GM12878 (cell line): ENCODE results near the gene CCDC112. TPM values are rescaled to one million over a fixed set of nuclear protein-coding genes. Genes with fewer than 3 reads are reported as not detected.

Experiments used
- ATAC-seq: fragments of 200-7000 bp; cut with Tn5 transposase; 3 replicates; pipeline ENCODE4 v1.9.1; 2020; ENCODE audit warnings: mild to moderate bottlenecking, moderate library complexity
- BruUV-seq: library from RNA; stranded (reverse); fragments of 400-500 nt; replicated peaks from 2 replicates; lab custom pipeline; 2021; lab: Mats Ljungman, UMichigan
- CTCF ChIA-PET: fragments of 300-600 bp; sonication (Branson Sonifier 250); formaldehyde crosslinking; extraction: SDS; loops from one replicate; lab custom pipeline; 2021; ENCODE audit warnings: inconsistent platforms; lab: Yijun Ruan, JAX
- POLR2A ChIA-PET: fragments of 350-600 bp; formaldehyde crosslinking; extraction: SDS; loops from one replicate; lab custom pipeline; 2021; ENCODE audit warnings: inconsistent platforms; lab: Charles Lee
- RAD21 ChIA-PET: fragments of 300-600 bp; sonication (Branson Sonifier 250); formaldehyde crosslinking; loops from one replicate; lab custom pipeline; 2023; ENCODE audit warnings: antibody characterized with exemption; ENCODE audit not compliant: unreplicated experiment; lab: Charles Lee
- SMC1A ChIA-PET: fragments of 300-600 bp; sonication (Branson Sonifier 250); formaldehyde crosslinking; loops from one replicate; lab custom pipeline; 2023; ENCODE audit not compliant: unreplicated experiment, uncharacterized antibody; lab: Charles Lee
- DNase-seq: peaks from one replicate; pipeline ENCODE4 v3.0.0-alpha.2; 2011; ENCODE audit warnings: low read depth, low spot score
- FAIRE-seq: peaks from 3 replicates; lab custom pipeline; 2011; peaks lifted over from hg19 to GRCh38; lab: Jason Lieb, UNC
- H2AFZ ChIP-seq: 2 replicates; pipeline ENCODE4 v1.6.0; 2011; ENCODE audit warnings: low read depth, low read length, control low read depth; ENCODE audit not compliant: control insufficient read depth
- H3K27ac ChIP-seq: 2 replicates; pipeline ENCODE4 v1.5.1; 2011; ENCODE audit warnings: control low read depth; ENCODE audit not compliant: control insufficient read depth, insufficient read depth
- H3K27me3 ChIP-seq, 2 experiments: replicated peaks in 1 of 2; 2 replicates each; pipeline versions ENCODE4 v1.6.0 to v1.6.1; 2011; ENCODE audit warnings: low read length in 1 of 2; ENCODE audit not compliant: control insufficient read depth in 2 of 2, insufficient read depth in 2 of 2
- H3K36me3 ChIP-seq, 2 experiments: 2 replicates each; pipeline ENCODE4 v1.5.1; 2011; ENCODE audit warnings: low read length in 1 of 2; ENCODE audit not compliant: control insufficient read depth in 2 of 2, insufficient read depth in 2 of 2
- H3K4me1 ChIP-seq: 2 replicates; pipeline ENCODE4 v1.6.1; 2011; ENCODE audit warnings: mild to moderate bottlenecking, low read length, moderate library complexity, mixed read lengths; ENCODE audit not compliant: control insufficient read depth, insufficient read depth
- H3K4me2 ChIP-seq: 2 replicates; pipeline ENCODE4 v1.6.0; 2011; ENCODE audit warnings: control low read depth; ENCODE audit not compliant: control insufficient read depth, insufficient read depth
- H3K4me3 ChIP-seq: fragments of 200-600 bp; sonication (generic); 2 replicates; pipeline ENCODE4 v1.5.1; 2016
- H3K79me2 ChIP-seq: 2 replicates; pipeline ENCODE4 v1.6.0; 2011; ENCODE audit warnings: low read length; ENCODE audit not compliant: control insufficient read depth, insufficient read depth
- H3K9ac ChIP-seq: 2 replicates; pipeline ENCODE4 v1.8.0; 2011; ENCODE audit warnings: low read length, control low read depth, mixed read lengths; ENCODE audit not compliant: control insufficient read depth, insufficient read depth
- H3K9me3 ChIP-seq: replicated peaks from 3 replicates; pipeline ENCODE4 v1.5.1; 2011; ENCODE audit warnings: mild to moderate bottlenecking, low read length; ENCODE audit not compliant: control insufficient read depth, insufficient read depth
- H4K20me1 ChIP-seq: 2 replicates; pipeline ENCODE4 v1.6.0; 2011; ENCODE audit not compliant: control insufficient read depth, insufficient read depth
- BHLHE40 ChIP-seq, 2 experiments: fragments of 450-650 bp in 1 of 2; IDR thresholded peaks; 2 replicates each; pipeline ENCODE4 v1.6.1; 2011 to 2017; ENCODE audit warnings: low read depth in 2 of 2, borderline replicate concordance in 1 of 2, improper control_type of control experiment in 1 of 2, low read length in 1 of 2, mild to moderate bottlenecking in 1 of 2
- CBX3 ChIP-seq: fragments of 200-600 bp; sonication (generic); IDR thresholded peaks from 2 replicates; pipeline ENCODE4 v1.6.1; 2016; ENCODE audit warnings: low read depth, borderline replicate concordance
- CREM ChIP-seq: IDR thresholded peaks from 2 replicates; pipeline ENCODE4 v1.6.1; 2014; ENCODE audit warnings: antibody characterized with exemption, low read depth
- MXI1 ChIP-seq: fragments of 150-350 bp; IDR thresholded peaks from 2 replicates; pipeline ENCODE4 v1.6.1; 2011; ENCODE audit warnings: low read depth, mild to moderate bottlenecking, inconsistent platforms, low read length, improper control_type of control experiment
- NFYB ChIP-seq: IDR thresholded peaks from 2 replicates; pipeline ENCODE4 v1.6.1; 2011; ENCODE audit warnings: low read depth, mild to moderate bottlenecking, low read length, improper control_type of control experiment, moderate library complexity; ENCODE audit not compliant: insufficient read depth
- POU2F2 ChIP-seq: IDR thresholded peaks from 3 replicates; pipeline ENCODE4 v1.6.1; 2011; ENCODE audit warnings: low read depth, mild to moderate bottlenecking, low read length, borderline replicate concordance
- SUPT20H ChIP-seq: IDR thresholded peaks from 2 replicates; pipeline ENCODE4 v1.6.1; 2011; ENCODE audit warnings: low read depth, mild to moderate bottlenecking, low read length, moderate library complexity, borderline replicate concordance; ENCODE audit not compliant: control insufficient read depth
- WGBS: methylation state at CpG from one replicate; pipeline ENCODE4 v1.1.6; 2016; ENCODE audit warnings: low lambda C conversion rate; ENCODE audit not compliant: insufficient replicate concordance, insufficient coverage; ENCODE audit errors: missing lambda C conversion rate; 5-methylcytosine and 5-hydroxymethylcytosine counted together
- in situ Hi-C: fragments of 300-500 bp; cut with MboI; formaldehyde crosslinking; loops from 9 replicates; pipeline ENCODE4 v1.14.3; 2018; ENCODE audit warnings: mixed read lengths
- intact Hi-C: fragments of 100-400 bp; cut with micrococcal nuclease; formaldehyde crosslinking; loops from one replicate; pipeline ENCODE4 v1.14.2; 2022; ENCODE audit not compliant: unreplicated experiment
- polyA plus RNA-seq, 11 experiments: library from polyadenylated mRNA; depleted of rRNA in 4 of 11; unstranded in 6 of 11; stranded (reverse) in 5 of 11; fragments of >200 nt; fragmentation: Nextera tagmentation in 4 of 11; fragmentation: Illumina TruSeq in 1 of 11; extraction: Ambion mirVana in 4 of 11; extraction: Trizol in 1 of 11; gene quantifications; 1 replicate in 1 of 11; 2 replicates in 10 of 11; pipeline versions ENCODE4 v1.2.1 to v1.2.3, GENCODE V29; 2011 to 2016; ENCODE audit warnings: inconsistent platforms in 2 of 11, missing spikeins in 2 of 11, low read depth in 1 of 11
- total RNA-seq, 4 experiments: library from RNA; depleted of rRNA in 3 of 4; stranded (reverse); fragments of >200 nt in 3 of 4; fragmentation: Illumina TruSeq in 1 of 4; extraction: Trizol in 1 of 4; gene quantifications; 2 replicates each; pipeline versions ENCODE4 v1.2.1 to v1.2.3, GENCODE V29; 2013 to 2021
- TF ChIP-seq, protein P1 (sequence below): fragments of 450-650 bp; IDR thresholded peaks from 2 replicates; pipeline ENCODE4 v1.6.1; 2017; ENCODE audit warnings: mild to moderate bottlenecking
- TF ChIP-seq, protein P2 (sequence below): fragments of 450-650 bp; formaldehyde crosslinking; IDR thresholded peaks from 2 replicates; pipeline ENCODE4 v1.5.0; 2022; ENCODE audit warnings: mild to moderate bottlenecking, missing genetic modification characterization

CCDC112 gene
- total and polyA plus RNA-seq, 10 of the 15 experiments (the other 5 are each of a cell fraction or from before 2014, with no cell fraction given): 0.12 to 2.0 (median 0.58) TPM

DNA sequence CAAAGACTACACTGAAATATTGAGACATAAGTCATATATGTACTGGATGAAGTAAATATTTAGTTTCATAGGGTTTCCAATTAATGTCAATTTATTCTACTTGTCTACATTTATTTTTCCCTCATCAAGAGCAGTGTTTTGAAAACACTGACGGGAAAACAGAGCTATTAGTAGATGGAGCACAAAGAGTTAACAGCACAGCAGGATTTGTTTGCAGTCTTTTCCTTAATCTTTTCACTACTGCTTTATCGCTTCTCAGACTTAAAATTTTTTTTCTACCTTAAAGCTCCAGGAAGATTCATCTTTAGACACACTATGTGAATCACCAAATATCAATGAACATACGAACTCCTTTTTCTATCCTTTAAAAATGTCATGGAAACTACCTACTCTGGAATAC is 59.4 kb downstream of the CCDC112 start:
- intact Hi-C loops: no loop called here
- CTCF ChIA-PET: interaction anchor here (0.6 kb wide), 1 partner anchor 1346 kb away, joined by 3 read pairs; no protein-coding TSS in a partner anchor

DNA sequence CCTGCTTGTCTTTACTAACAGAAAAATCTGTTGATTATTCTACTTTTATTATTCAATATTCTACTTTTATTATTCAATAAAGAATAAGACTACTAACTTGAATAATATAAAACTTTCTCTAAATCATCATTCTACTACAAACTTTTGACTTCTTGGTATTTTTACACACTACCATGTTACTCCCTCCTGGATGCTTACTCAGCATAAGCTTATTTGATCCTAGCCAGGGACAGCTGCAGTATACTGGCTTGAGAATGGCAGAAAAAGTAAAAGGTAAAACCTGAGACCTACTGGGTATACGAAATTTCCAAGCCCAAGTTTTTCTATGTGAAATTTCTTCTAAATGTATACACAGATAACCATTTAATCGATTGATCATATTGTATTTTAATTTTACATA is 59.9 kb downstream of the CCDC112 start:
- H3K4me2 ChIP-seq: no peak overlapping the region
- H3K36me3 ChIP-seq: peaks cover 0 to 10% of the 10 kb centered on the region in 2 experiments; a peak in 1 of 4 replicates
- ChIA-PET SMC1A (interaction anchor here (0.7 to 1.3 kb wide), 3 partner anchors 15 to 139 kb away, joined by 3 read pairs; no protein-coding TSS in a partner anchor), CTCF (no interaction called here), RAD21 (no interaction called here), POLR2A (no interaction called here)
- H3K79me2 ChIP-seq: no peaks in the 10 kb centered on the region
- no peaks in the 10 kb centered on the region for H3K27me3 ChIP-seq
- no peak overlapping the region for H3K27ac ChIP-seq
- intact Hi-C loops (no loop called here), in situ Hi-C loops (loop anchor here (25.0 kb wide), 1 partner anchor 774 kb away; no protein-coding TSS in a partner anchor)
- BruUV-seq: no TSS peak
- FAIRE-seq (no peak), ATAC-seq (no peak), DNase-seq (no peak)
- no peak overlapping the region for H3K4me3 ChIP-seq
- H3K4me1 ChIP-seq: no peaks in the 10 kb centered on the region
- H2AFZ ChIP-seq: no peak overlapping the region
- WGBS: 93% methylated on average over 2 of the region's 2 CpGs
- no peaks in the 10 kb centered on the region for H3K9me3 ChIP-seq
- no peaks in the 10 kb centered on the region for H4K20me1 ChIP-seq
- no peak overlapping the region for H3K9ac ChIP-seq
- TF ChIP-seq NFYB (no peak), SUPT20H (no peak), BHLHE40 (IDR thresholded peaks at IDR 0.05; ENCODE audit: borderline replicate concordance in 1 of 2, low read depth in 2 of 2, low read length in 1 of 2) (no peak), POU2F2 (no peak), CREM (no peak)
- TF ChIP-seq, protein P1, sequence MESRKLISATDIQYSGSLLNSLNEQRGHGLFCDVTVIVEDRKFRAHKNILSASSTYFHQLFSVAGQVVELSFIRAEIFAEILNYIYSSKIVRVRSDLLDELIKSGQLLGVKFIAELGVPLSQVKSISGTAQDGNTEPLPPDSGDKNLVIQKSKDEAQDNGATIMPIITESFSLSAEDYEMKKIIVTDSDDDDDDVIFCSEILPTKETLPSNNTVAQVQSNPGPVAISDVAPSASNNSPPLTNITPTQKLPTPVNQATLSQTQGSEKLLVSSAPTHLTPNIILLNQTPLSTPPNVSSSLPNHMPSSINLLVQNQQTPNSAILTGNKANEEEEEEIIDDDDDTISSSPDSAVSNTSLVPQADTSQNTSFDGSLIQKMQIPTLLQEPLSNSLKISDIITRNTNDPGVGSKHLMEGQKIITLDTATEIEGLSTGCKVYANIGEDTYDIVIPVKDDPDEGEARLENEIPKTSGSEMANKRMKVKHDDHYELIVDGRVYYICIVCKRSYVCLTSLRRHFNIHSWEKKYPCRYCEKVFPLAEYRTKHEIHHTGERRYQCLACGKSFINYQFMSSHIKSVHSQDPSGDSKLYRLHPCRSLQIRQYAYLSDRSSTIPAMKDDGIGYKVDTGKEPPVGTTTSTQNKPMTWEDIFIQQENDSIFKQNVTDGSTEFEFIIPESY: no peak
- TF ChIP-seq, protein P2, sequence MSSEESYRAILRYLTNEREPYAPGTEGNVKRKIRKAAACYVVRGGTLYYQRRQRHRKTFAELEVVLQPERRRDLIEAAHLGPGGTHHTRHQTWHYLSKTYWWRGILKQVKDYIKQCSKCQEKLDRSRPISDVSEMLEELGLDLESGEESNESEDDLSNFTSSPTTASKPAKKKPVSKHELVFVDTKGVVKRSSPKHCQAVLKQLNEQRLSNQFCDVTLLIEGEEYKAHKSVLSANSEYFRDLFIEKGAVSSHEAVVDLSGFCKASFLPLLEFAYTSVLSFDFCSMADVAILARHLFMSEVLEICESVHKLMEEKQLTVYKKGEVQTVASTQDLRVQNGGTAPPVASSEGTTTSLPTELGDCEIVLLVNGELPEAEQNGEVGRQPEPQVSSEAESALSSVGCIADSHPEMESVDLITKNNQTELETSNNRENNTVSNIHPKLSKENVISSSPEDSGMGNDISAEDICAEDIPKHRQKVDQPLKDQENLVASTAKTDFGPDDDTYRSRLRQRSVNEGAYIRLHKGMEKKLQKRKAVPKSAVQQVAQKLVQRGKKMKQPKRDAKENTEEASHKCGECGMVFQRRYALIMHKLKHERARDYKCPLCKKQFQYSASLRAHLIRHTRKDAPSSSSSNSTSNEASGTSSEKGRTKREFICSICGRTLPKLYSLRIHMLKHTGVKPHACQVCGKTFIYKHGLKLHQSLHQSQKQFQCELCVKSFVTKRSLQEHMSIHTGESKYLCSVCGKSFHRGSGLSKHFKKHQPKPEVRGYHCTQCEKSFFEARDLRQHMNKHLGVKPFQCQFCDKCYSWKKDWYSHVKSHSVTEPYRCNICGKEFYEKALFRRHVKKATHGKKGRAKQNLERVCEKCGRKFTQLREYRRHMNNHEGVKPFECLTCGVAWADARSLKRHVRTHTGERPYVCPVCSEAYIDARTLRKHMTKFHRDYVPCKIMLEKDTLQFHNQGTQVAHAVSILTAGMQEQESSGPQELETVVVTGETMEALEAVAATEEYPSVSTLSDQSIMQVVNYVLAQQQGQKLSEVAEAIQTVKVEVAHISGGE (CRISPR knock-in tag): no peak

More for the DNA sequence above, 59.4 kb downstream of the CCDC112 start:
- Histone ChIP-seq H3K27me3 (no peaks in the 10 kb centered on the region), H2AFZ (no peak overlapping the region), H3K4me2 (no peak overlapping the region), H3K4me3 (no peak overlapping the region), H4K20me1 (no peaks in the 10 kb centered on the region), H3K9ac (no peak overlapping the region), H3K27ac (no peak overlapping the region), H3K9me3 (no peaks in the 10 kb centered on the region), H3K4me1 (no peaks in the 10 kb centered on the region), H3K79me2 (no peaks in the 10 kb centered on the region)
- ChIA-PET POLR2A (no interaction called here), SMC1A (interaction anchor here (0.7 to 1.3 kb wide), 3 partner anchors 15 to 140 kb away, joined by 3 read pairs; no protein-coding TSS in a partner anchor)
- BruUV-seq: no TSS peak
- DNase-seq: no peak
- no peak for FAIRE-seq
- ATAC-seq: no peak
- TF ChIP-seq CBX3 (no peak), MXI1 (no peak)
- TF ChIP-seq, all 136 proteins: peak for 0
- peaks cover 0 to 10% of the 10 kb centered on the region in 2 experiments; a peak in 1 of 4 replicates for H3K36me3 ChIP-seq
- in situ Hi-C loops: loop anchor here (25.0 kb wide), 1 partner anchor 775 kb away; no protein-coding TSS in a partner anchor
- RAD21 ChIA-PET: no interaction called here
- WGBS: 96% methylated on average over 3 of the region's 3 CpGs
